HCT116 (cell line): ENCODE results near the gene PREX1. TPM values are rescaled to one million over a fixed set of nuclear protein-coding genes. Genes with fewer than 3 reads are reported as not detected.

ENCODE experiments used
- ATAC-seq: fragments of 200-7000 bp; cut with Tn5 transposase; 2 replicates; pipeline ENCODE4 v1.9.1; 2020; ENCODE audit warnings: mild to moderate bottlenecking, moderate library complexity
- BruUV-seq: library from RNA; stranded (reverse); fragments of 400-500 nt; replicated peaks from 2 replicates; lab custom pipeline; 2021; lab: Mats Ljungman, UMichigan
- CTCF ChIA-PET: fragments of 300-600 bp; sonication (Branson Sonifier 250); formaldehyde crosslinking; loops from one replicate; lab custom pipeline; 2021; ENCODE audit warnings: antibody characterized with exemption; lab: Charles Lee
- POLR2A ChIA-PET: fragments of 300-600, 350-600 bp; sonication (Branson Sonifier 250); formaldehyde crosslinking; loops from one replicate; lab custom pipeline; 2021; ENCODE audit warnings: antibody characterized with exemption; lab: Charles Lee
- RAD21 ChIA-PET, 2 experiments: fragments of 300-600 bp; sonication (Branson Sonifier 250); formaldehyde crosslinking; loops; one replicate each; lab custom pipeline; 2023; ENCODE audit warnings: low total read pairs in 2 of 2; ENCODE audit not compliant: uncharacterized antibody in 2 of 2, unreplicated experiment in 2 of 2, low non-redundant PET in 1 of 2; lab: Charles Lee
- DNase-seq: peaks from one replicate; pipeline ENCODE4 v3.0.0-alpha.2; 2010; ENCODE audit warnings: low read depth, low spot score
- H2AFZ ChIP-seq: fragments of 200-600 bp; shearing (Covaris generic), sonication (generic); 2 replicates; pipeline ENCODE4 v1.6.1; 2017; ENCODE audit warnings: low read depth, mixed run types, mixed read lengths, antibody characterized with exemption, low read length; ENCODE audit not compliant: poor library complexity, severe bottlenecking
- H3K27ac ChIP-seq: 2 replicates; pipeline ENCODE4 v1.5.1; 2012; ENCODE audit warnings: low read depth, low read length
- H3K27me3 ChIP-seq: fragments of 200-600 bp; sonication (generic); 2 replicates; pipeline ENCODE4 v1.6.1; 2016; ENCODE audit warnings: mixed run types, low read length, mixed read lengths; ENCODE audit not compliant: insufficient read depth
- H3K36me3 ChIP-seq, 2 experiments: fragments of 200-500 bp in 1 of 2; fragments of 200-600 bp in 1 of 2; sonication (Bioruptor generic) in 1 of 2; sonication (generic) in 1 of 2; 2 replicates each; pipeline versions ENCODE4 v1.5.1 to v1.6.1; 2014 to 2016; ENCODE audit warnings: low read length in 2 of 2, inconsistent platforms in 1 of 2, mixed read lengths in 1 of 2, mixed run types in 1 of 2; ENCODE audit not compliant: insufficient read depth in 2 of 2, control insufficient read depth in 1 of 2
- H3K4me1 ChIP-seq, 2 experiments: fragments of 200-600 bp in 1 of 2; sonication (generic) in 1 of 2; 2 replicates each; pipeline versions ENCODE4 v1.5.1 to v1.6.1; 2012 to 2017; ENCODE audit warnings: low read length in 2 of 2, inconsistent platforms in 1 of 2, mild to moderate bottlenecking in 1 of 2, mixed read lengths in 1 of 2, mixed run types in 1 of 2, moderate library complexity in 1 of 2; ENCODE audit not compliant: insufficient read depth in 2 of 2, control insufficient read depth in 1 of 2
- H3K4me2 ChIP-seq: fragments of 200-600 bp; sonication (generic); 2 replicates; pipeline ENCODE4 v1.6.1; 2017; ENCODE audit warnings: mixed run types, low read length, mixed read lengths
- H3K4me3 ChIP-seq, 2 experiments: fragments of 200-600 bp in 1 of 2; sonication (generic) in 1 of 2; replicated peaks in 1 of 2; 2 replicates each; pipeline ENCODE4 v1.5.1; 2011 to 2016; ENCODE audit warnings: low read length in 2 of 2, control low read depth in 1 of 2, low read depth in 1 of 2, mild to moderate bottlenecking in 1 of 2, mixed read lengths in 1 of 2, mixed run types in 1 of 2
- H3K79me2 ChIP-seq: fragments of 200-600 bp; sonication (generic); 2 replicates; pipeline ENCODE4 v1.6.1; 2017; ENCODE audit warnings: mild to moderate bottlenecking, mixed run types, low read length, moderate library complexity, mixed read lengths; ENCODE audit not compliant: insufficient read depth
- H3K9ac ChIP-seq: fragments of 200-600 bp; sonication (generic); 2 replicates; pipeline ENCODE4 v1.6.1; 2016; ENCODE audit warnings: low read length, mixed read lengths
- H3K9me2 ChIP-seq: fragments of 200-600 bp; sonication (generic), shearing (Covaris generic); 2 replicates; pipeline ENCODE4 v1.6.1; 2017; ENCODE audit warnings: mixed run types, mild to moderate bottlenecking, moderate library complexity; ENCODE audit not compliant: insufficient read depth
- H3K9me3 ChIP-seq, 2 experiments: fragments of 200-500 bp in 1 of 2; fragments of 200-600 bp in 1 of 2; sonication (Bioruptor generic) in 1 of 2; sonication (generic) in 1 of 2; 2 replicates each; pipeline ENCODE4 v1.6.1; 2014 to 2017; ENCODE audit warnings: low read length in 2 of 2, mixed read lengths in 2 of 2, inconsistent platforms in 1 of 2, low read depth in 1 of 2, mild to moderate bottlenecking in 1 of 2, mixed run types in 1 of 2, moderate library complexity in 1 of 2; ENCODE audit not compliant: control insufficient read depth in 1 of 2, insufficient read depth in 1 of 2
- H4K20me1 ChIP-seq: fragments of 200-600 bp; sonication (generic), shearing (Covaris generic); 2 replicates; pipeline ENCODE4 v1.6.1; 2017; ENCODE audit warnings: mixed run types, mild to moderate bottlenecking, moderate library complexity; ENCODE audit not compliant: insufficient read depth
- CEBPB ChIP-seq: IDR thresholded peaks from 2 replicates; pipeline ENCODE4 v1.6.1; 2012; ENCODE audit warnings: low read depth
- ELF1 ChIP-seq: IDR thresholded peaks from 2 replicates; pipeline ENCODE4 v1.6.1; 2012; ENCODE audit warnings: low read depth, borderline replicate concordance
- EZH2 ChIP-seq: fragments of 200-600 bp; sonication (generic); IDR thresholded peaks from 2 replicates; pipeline ENCODE4 v1.6.1; 2017; ENCODE audit warnings: antibody characterized with exemption, mixed run types
- EZH2phosphoT487 ChIP-seq: fragments of 200-600 bp; IDR thresholded peaks from 2 replicates; pipeline ENCODE4 v1.6.1; 2018; ENCODE audit warnings: antibody characterized with exemption, borderline replicate concordance
- FOSL1 ChIP-seq: IDR thresholded peaks from 2 replicates; pipeline ENCODE4 v1.6.1; 2012; ENCODE audit warnings: low read depth
- JUND ChIP-seq: IDR thresholded peaks from 2 replicates; pipeline ENCODE4 v1.6.1; 2012
- RAD21 ChIP-seq: IDR thresholded peaks from 2 replicates; pipeline ENCODE4 v1.6.1; 2012; ENCODE audit warnings: low read depth, mild to moderate bottlenecking
- SIN3A ChIP-seq: IDR thresholded peaks from 2 replicates; pipeline ENCODE4 v1.6.1; 2012; ENCODE audit warnings: low read depth
- SRF ChIP-seq: IDR thresholded peaks from 2 replicates; pipeline ENCODE4 v1.6.1; 2012; ENCODE audit warnings: low read depth
- TCF7L2 ChIP-seq: IDR thresholded peaks from 2 replicates; pipeline ENCODE4 v1.7.0; 2011; ENCODE audit warnings: borderline replicate concordance, inconsistent platforms; ENCODE audit not compliant: insufficient read depth, insufficient read length; ENCODE audit errors: extremely low read depth
- YY1 ChIP-seq: IDR thresholded peaks from 2 replicates; pipeline ENCODE4 v1.6.1; 2011; ENCODE audit warnings: low read length, low read depth, moderate library complexity, mild to moderate bottlenecking; ENCODE audit not compliant: insufficient replicate concordance; ENCODE audit errors: extremely low read depth
- ZFX ChIP-seq: fragments of 450-650 bp; IDR thresholded peaks from 2 replicates; pipeline ENCODE4 v1.6.1; 2017
- ZNF274 ChIP-seq: fragments of 200-500 bp; sonication (Bioruptor generic); IDR thresholded peaks from 2 replicates; pipeline ENCODE4 v1.6.1; 2014; ENCODE audit warnings: mild to moderate bottlenecking, low read depth, low read length, inconsistent platforms
- intact Hi-C: fragments of 100-400 bp; cut with micrococcal nuclease; formaldehyde crosslinking; loops from 2 replicates; pipeline ENCODE4 v1.10.0; 2022
- total RNA-seq: library from RNA; stranded (reverse); gene quantifications from one replicate; pipeline ENCODE4 v1.2.1, GENCODE V29; 2021; ENCODE audit not compliant: unreplicated experiment
- TF ChIP-seq, protein P1 (sequence below): IDR thresholded peaks from 2 replicates; pipeline ENCODE4 v1.6.1; 2011; ENCODE audit warnings: mild to moderate bottlenecking, low read length, moderate library complexity; ENCODE audit not compliant: insufficient replicate concordance; ENCODE audit errors: extremely low read depth
- TF ChIP-seq, protein P2 (sequence below): IDR thresholded peaks from 2 replicates; pipeline ENCODE4 v1.6.1; 2012; ENCODE audit warnings: low read depth
- TF ChIP-seq, protein P3 (sequence below): IDR thresholded peaks from 2 replicates; pipeline ENCODE4 v1.6.1; 2012
- TF ChIP-seq, protein P4 (sequence below): IDR thresholded peaks from 2 replicates; pipeline ENCODE4 v1.6.1; 2012
- TF ChIP-seq, protein P5 (sequence below), 3 experiments: fragments of 200-600 bp in 1 of 3; sonication (generic) in 1 of 3; IDR thresholded peaks in 2 of 3; conservative IDR thresholded peaks in 1 of 3; 2 replicates each; pipeline ENCODE4 v1.5.1; 2012 to 2017; ENCODE audit warnings: low read depth in 2 of 3, low read length in 2 of 3, antibody characterized with exemption in 1 of 3, borderline replicate concordance in 1 of 3, control low read depth in 1 of 3, mild to moderate bottlenecking in 1 of 3, mixed read lengths in 1 of 3, mixed run types in 1 of 3, moderate library complexity in 1 of 3; ENCODE audit not compliant: insufficient read depth in 1 of 3

PREX1 gene
- total RNA-seq, 1 experiment from 2014 or later = 6.1 TPM

DNA sequence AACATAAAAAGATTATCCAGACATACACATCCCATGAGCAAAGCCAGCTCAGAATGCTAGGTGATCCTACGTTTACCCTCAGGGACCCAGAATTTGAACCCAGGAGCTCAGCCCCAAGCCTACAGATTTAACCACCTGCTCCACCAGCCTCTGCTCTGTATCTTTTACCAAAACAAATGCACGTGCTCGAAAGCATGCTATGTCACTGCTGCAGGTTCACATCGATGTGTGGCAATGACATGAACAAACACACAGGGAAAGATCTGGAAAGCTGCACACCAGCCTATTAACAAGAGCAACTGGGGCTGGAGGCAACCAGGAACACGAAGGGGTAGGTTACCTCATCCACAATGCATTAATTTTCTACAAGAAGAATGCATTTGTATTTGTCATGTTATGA, 32.1 kb downstream of the PREX1 start:
- Histone ChIP-seq H4K20me1 (no peaks in the 10 kb centered on the region), H3K4me3 (no peak overlapping the region), H3K9me3 (no peaks in the 10 kb centered on the region), H2AFZ (no peak overlapping the region), H3K79me2 (no peaks in the 10 kb centered on the region), H3K4me1 (no peaks in the 10 kb centered on the region), H3K9me2 (no peaks in the 10 kb centered on the region), H3K9ac (no peak overlapping the region), H3K27me3 (peaks cover 3% of the 10 kb centered on the region; the same call in 1 of the 2 replicates), H3K4me2 (no peak overlapping the region), H3K27ac (no peak overlapping the region), H3K36me3 (no peaks in the 10 kb centered on the region)
- intact Hi-C loops = no loop called here
- DNase-seq = no peak
- TF ChIP-seq RAD21 (no peak), ZNF274 (no peak), FOSL1 (no peak), EZH2phosphoT487 (no peak), CEBPB (no peak), YY1 (no peak), SIN3A (no peak), EZH2 (no peak), ELF1 (no peak), ZFX (no peak), JUND (no peak), TCF7L2 (no peak), SRF (no peak)
- TF ChIP-seq, protein P1, sequence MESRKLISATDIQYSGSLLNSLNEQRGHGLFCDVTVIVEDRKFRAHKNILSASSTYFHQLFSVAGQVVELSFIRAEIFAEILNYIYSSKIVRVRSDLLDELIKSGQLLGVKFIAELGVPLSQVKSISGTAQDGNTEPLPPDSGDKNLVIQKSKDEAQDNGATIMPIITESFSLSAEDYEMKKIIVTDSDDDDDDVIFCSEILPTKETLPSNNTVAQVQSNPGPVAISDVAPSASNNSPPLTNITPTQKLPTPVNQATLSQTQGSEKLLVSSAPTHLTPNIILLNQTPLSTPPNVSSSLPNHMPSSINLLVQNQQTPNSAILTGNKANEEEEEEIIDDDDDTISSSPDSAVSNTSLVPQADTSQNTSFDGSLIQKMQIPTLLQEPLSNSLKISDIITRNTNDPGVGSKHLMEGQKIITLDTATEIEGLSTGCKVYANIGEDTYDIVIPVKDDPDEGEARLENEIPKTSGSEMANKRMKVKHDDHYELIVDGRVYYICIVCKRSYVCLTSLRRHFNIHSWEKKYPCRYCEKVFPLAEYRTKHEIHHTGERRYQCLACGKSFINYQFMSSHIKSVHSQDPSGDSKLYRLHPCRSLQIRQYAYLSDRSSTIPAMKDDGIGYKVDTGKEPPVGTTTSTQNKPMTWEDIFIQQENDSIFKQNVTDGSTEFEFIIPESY = no peak
- TF ChIP-seq, protein P2, sequence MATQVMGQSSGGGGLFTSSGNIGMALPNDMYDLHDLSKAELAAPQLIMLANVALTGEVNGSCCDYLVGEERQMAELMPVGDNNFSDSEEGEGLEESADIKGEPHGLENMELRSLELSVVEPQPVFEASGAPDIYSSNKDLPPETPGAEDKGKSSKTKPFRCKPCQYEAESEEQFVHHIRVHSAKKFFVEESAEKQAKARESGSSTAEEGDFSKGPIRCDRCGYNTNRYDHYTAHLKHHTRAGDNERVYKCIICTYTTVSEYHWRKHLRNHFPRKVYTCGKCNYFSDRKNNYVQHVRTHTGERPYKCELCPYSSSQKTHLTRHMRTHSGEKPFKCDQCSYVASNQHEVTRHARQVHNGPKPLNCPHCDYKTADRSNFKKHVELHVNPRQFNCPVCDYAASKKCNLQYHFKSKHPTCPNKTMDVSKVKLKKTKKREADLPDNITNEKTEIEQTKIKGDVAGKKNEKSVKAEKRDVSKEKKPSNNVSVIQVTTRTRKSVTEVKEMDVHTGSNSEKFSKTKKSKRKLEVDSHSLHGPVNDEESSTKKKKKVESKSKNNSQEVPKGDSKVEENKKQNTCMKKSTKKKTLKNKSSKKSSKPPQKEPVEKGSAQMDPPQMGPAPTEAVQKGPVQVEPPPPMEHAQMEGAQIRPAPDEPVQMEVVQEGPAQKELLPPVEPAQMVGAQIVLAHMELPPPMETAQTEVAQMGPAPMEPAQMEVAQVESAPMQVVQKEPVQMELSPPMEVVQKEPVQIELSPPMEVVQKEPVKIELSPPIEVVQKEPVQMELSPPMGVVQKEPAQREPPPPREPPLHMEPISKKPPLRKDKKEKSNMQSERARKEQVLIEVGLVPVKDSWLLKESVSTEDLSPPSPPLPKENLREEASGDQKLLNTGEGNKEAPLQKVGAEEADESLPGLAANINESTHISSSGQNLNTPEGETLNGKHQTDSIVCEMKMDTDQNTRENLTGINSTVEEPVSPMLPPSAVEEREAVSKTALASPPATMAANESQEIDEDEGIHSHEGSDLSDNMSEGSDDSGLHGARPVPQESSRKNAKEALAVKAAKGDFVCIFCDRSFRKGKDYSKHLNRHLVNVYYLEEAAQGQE = no peak
- TF ChIP-seq, protein P3, sequence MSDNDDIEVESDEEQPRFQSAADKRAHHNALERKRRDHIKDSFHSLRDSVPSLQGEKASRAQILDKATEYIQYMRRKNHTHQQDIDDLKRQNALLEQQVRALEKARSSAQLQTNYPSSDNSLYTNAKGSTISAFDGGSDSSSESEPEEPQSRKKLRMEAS = no peak
- TF ChIP-seq, protein P4, sequence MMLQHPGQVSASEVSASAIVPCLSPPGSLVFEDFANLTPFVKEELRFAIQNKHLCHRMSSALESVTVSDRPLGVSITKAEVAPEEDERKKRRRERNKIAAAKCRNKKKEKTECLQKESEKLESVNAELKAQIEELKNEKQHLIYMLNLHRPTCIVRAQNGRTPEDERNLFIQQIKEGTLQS = no peak
- TF ChIP-seq, protein P5, sequence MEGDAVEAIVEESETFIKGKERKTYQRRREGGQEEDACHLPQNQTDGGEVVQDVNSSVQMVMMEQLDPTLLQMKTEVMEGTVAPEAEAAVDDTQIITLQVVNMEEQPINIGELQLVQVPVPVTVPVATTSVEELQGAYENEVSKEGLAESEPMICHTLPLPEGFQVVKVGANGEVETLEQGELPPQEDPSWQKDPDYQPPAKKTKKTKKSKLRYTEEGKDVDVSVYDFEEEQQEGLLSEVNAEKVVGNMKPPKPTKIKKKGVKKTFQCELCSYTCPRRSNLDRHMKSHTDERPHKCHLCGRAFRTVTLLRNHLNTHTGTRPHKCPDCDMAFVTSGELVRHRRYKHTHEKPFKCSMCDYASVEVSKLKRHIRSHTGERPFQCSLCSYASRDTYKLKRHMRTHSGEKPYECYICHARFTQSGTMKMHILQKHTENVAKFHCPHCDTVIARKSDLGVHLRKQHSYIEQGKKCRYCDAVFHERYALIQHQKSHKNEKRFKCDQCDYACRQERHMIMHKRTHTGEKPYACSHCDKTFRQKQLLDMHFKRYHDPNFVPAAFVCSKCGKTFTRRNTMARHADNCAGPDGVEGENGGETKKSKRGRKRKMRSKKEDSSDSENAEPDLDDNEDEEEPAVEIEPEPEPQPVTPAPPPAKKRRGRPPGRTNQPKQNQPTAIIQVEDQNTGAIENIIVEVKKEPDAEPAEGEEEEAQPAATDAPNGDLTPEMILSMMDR (IDR thresholded peaks at IDR 0.05 in 2 of 3, conservative IDR thresholded peaks at IDR 0.05 in 1 of 3; ENCODE audit: borderline replicate concordance in 1 of 3, insufficient read depth in 1 of 3, low read depth in 2 of 3, low read length in 2 of 3) = no peak
- BruUV-seq = no TSS peak
- POLR2A ChIA-PET = no interaction called here
- RAD21 ChIA-PET = no interaction called here
- ATAC-seq = no peak
- CTCF ChIA-PET = no interaction called here
